NCI-H2196 (cell line): ENCODE measurements around the gene TGFBI.

Source experiments
- DNase-seq: peaks from one replicate; lab custom pipeline; 2025; ENCODE audit not compliant: unreplicated experiment; lab: John Stamatoyannopoulos, UW

Gene TGFBI

GRCh38 chr5:136025900-136026299 lies 2.9 kb upstream of the TGFBI start:
- DNase-seq = no peak

- no peak for DNase-seq
Measured at GRCh38 chr5:136026636-136027035, 2.2 kb upstream of the TGFBI start.

- no peak for DNase-seq
Measured at GRCh38 chr5:136027311-136027710, 1.5 kb upstream of the TGFBI start.

GRCh38 chr5:136028090-136028489 lies 698 bp upstream of the TGFBI start:
- DNase-seq = no peak

GRCh38 chr5:136030252-136030651 lies 1.5 kb downstream of the TGFBI start:
- no peak for DNase-seq

GRCh38 chr5:136030956-136031611 lies 2.3 kb downstream of the TGFBI start:
- no peak for DNase-seq

- DNase-seq = no peak
Measured at GRCh38 chr5:136031711-136032110, 2.9 kb downstream of the TGFBI start.

GRCh38 chr5:136032564-136032963 lies 3.8 kb downstream of the TGFBI start:
- no peak for DNase-seq

GRCh38 chr5:136033234-136033633 lies 4.4 kb downstream of the TGFBI start:
- DNase-seq = no peak

GRCh38 chr5:136033848-136034247 lies 5.1 kb downstream of the TGFBI start:
- DNase-seq = no peak

- no peak for DNase-seq
Measured at GRCh38 chr5:136034492-136034891, 5.7 kb downstream of the TGFBI start.

GRCh38 chr5:136034984-136035383 lies 6.2 kb downstream of the TGFBI start:
- no peak for DNase-seq

GRCh38 chr5:136035837-136036236 lies 7.0 kb downstream of the TGFBI start:
- DNase-seq = no peak

- peak; percentile 25 for DNase-seq
Measured at GRCh38 chr5:136036293-136036911, 7.6 kb downstream of the TGFBI start.

- peak; percentile 86 for DNase-seq
Measured at GRCh38 chr5:136037001-136037705, 8.4 kb downstream of the TGFBI start.

- no peak for DNase-seq
Measured at GRCh38 chr5:136038635-136039034, 9.8 kb downstream of the TGFBI start.

- DNase-seq = no peak
Measured at GRCh38 chr5:136039202-136039601, 10.4 kb downstream of the TGFBI start.

GRCh38 chr5:136040746-136041415 lies 12.1 kb downstream of the TGFBI start:
- peak; percentile 79 for DNase-seq

- no peak for DNase-seq
Measured at GRCh38 chr5:136042156-136042555, 13.4 kb downstream of the TGFBI start.

GRCh38 chr5:136042665-136043121 lies 13.9 kb downstream of the TGFBI start:
- DNase-seq = no peak

- no peak for DNase-seq
Measured at GRCh38 chr5:136043551-136043950, 14.8 kb downstream of the TGFBI start.
